Measurements from ENCODE around the gene NAV2.
"Not testable (repeated sequence)": the region's sequence is repeated elsewhere in the genome, so short reads cannot be mapped to it uniquely, and the experiment has no call there.

The NAV2 gene

GRCh38 chr11:20060181-20060580, 347.5 kb downstream of the NAV2 start:
- no peak for DNase-seq (ENCODE audit: low read depth)

DNA sequence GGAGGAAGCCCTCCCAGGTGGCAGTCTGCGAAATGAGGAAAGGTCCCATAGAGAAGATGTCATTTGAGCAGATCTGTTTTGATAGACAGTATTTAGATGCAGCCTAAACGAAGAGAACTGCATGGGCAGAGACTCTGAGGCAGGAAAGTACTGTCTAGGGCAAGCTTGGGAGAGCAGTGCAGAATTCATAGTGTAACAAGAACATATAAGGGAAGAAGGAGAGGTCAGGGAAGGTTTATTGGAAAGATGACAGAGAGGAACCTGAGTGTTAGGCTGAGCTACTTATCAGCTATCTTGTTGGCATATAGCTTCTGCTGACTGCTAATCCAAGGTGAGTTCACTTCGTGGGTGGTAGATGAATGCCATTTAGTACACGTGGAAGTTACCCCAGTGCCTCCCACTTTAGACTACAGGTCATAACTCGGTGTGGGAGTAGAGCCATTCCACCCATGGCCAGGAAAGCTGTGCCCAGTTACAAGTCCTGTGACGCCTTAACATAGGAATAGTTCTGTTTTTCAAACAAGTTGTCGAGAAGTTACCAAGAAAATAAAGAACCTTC, 348.1 kb downstream of the NAV2 start:
- no peak for DNase-seq (ENCODE audit: low read depth)

- DNase-seq (ENCODE audit: low read depth) = no peak
Observed at GRCh38 chr11:20061776-20062175, 349.1 kb downstream of the NAV2 start.

DNA sequence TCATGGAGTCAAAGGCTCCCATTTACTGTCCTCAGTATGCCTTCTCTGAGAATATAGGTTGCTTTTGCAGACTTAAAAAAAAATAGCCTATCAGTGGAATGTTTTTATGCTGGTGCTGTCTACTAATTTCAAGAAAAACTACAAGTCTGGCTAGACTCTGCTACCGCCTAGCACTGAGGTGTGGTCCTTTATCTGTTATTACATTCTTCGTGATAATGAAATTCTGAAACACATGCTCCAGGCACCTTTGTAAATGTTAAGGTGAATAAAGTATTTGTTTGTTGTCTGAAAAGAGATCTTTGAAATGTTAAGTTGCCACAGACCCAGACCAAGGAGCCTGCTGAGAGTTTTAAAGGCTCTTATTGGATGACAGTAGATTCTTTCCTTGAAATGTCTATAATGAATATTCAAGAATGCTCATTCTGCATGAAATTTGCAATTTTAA, 352.3 kb downstream of the NAV2 start:
- no peak for DNase-seq (ENCODE audit: low read depth)

DNA sequence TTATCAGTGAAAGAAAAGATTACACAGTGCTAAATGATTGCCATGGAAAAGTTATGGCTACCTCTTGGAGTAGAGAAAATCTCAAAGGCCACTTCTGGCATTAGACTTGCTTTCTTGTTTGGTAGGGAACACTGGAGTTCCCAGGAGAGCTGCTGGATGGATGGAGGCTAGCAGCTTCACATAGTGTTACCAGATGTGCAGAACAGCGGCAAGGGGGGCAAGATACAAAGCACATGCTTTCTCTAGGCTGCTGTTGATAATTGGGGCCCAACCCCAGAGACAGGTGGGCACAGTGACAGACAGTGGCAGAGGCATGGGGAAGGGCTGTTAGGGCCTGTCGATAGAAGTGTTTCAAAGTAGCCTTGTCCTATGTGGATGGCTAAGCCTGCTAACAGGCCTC, 352.8 kb downstream of the NAV2 start:
- DNase-seq (ENCODE audit: low read depth) = no peak

- no peak for DNase-seq (ENCODE audit: low read depth)
Observed at GRCh38 chr11:20066013-20066782, 353.6 kb downstream of the NAV2 start.

DNA sequence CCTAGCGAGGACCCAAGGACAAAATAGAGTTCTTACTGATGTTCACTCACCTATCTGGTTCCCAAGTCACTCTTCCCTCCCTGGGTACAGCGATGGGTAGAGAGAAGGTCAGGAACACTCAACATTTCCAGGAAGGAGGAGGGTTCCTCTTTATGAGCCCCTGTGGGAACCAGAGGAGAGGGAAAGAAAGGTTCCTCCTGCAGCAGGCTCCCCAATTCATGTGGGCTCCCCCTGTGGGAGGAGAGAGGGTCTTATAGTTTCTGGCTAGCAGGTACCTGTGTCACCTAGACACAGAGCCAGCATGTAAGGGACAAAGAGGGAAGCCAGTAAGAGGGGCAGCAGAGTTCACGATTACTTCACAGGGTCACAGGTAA, 354.1 kb downstream of the NAV2 start:
- no peak for DNase-seq (ENCODE audit: low read depth)

GRCh38 chr11:20067665-20068064, 355.0 kb downstream of the NAV2 start:
- no peak for DNase-seq (ENCODE audit: low read depth)

GRCh38 chr11:20068691-20069090, 356.1 kb downstream of the NAV2 start:
- DNase-seq (ENCODE audit: low read depth) = no peak

- no peak for DNase-seq (ENCODE audit: low read depth)
Observed at GRCh38 chr11:20070459-20070858, 357.8 kb downstream of the NAV2 start.

DNA sequence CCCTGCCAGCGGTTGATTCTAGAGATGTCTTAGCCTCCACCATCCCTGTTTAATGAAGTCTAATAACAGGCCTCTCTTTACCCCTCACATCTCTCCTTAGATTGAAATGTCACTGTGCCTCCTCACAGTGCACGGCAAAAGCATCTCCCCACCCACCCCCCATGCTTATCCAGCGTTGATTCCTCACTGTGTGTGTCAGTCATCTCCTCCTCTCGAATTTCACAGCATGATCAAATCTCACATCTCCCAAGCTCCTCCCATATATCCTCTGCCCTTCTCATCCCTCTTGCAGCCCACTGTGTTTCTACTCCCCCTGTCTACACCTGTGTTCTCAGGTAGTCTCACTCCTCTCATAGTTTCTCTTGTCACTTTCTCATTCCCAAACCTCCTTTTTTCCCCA, 363.0 kb downstream of the NAV2 start:
- DNase-seq (ENCODE audit: low read depth) = no peak

- no peak for DNase-seq (ENCODE audit: low read depth)
Observed at GRCh38 chr11:20078846-20079245, 366.2 kb downstream of the NAV2 start.

- DNase-seq (ENCODE audit: low read depth) = no peak
Observed at GRCh38 chr11:20080032-20080685, 367.5 kb downstream of the NAV2 start.

GRCh38 chr11:20081336-20081735, 368.7 kb downstream of the NAV2 start:
- DNase-seq (ENCODE audit: low read depth) = no peak

DNA sequence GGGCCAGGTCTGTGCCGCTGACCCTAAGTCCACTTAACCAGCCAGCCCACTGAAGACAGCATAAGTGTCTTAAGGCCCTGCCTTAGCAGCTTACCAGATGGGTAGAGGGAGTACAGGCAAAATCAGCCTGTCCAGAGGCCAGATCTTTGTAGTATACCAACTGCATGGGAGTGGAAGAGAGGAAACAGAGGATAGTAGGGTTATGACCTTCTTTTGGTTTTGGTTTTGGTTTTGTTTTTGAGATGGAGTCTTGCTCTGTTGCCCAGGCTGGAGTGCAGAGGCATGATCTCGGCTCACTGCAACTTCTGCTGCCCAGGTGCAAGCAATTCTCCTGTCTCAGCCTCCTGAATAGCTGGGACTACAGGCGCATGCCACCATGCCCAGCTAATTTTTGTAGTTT, 371.2 kb downstream of the NAV2 start:
- not testable (repeated sequence) for DNase-seq (ENCODE audit: low read depth)

- no peak for DNase-seq (ENCODE audit: low read depth)
Observed at GRCh38 chr11:20084921-20085814, 372.5 kb downstream of the NAV2 start.

- no peak for DNase-seq (ENCODE audit: low read depth)
Observed at GRCh38 chr11:20085918-20086317, 373.3 kb downstream of the NAV2 start.

GRCh38 chr11:20087118-20087521, 374.5 kb downstream of the NAV2 start:
- no peak for DNase-seq (ENCODE audit: low read depth)

- no peak for DNase-seq (ENCODE audit: low read depth)
Observed at GRCh38 chr11:20088397-20089225, 376.0 kb downstream of the NAV2 start.

DNA sequence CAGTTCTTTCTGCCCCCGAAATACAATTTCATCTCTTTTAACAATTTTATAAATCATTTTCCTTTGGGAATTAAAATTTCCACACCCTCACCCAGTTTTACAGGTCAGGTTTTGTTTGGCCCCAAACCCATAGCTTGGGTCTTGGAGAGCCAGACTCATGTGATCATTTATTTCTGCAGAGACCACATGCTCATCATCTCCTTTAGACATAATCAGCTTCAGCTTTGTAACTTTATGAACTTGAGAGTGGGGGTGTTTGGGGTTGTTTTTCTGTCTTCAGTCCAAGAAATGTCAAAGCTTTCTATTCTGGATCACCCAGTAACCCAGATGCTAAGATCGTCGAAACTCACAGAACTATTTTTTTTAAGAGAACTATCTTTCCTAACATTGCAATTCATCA, 376.7 kb downstream of the NAV2 start:
- no peak for DNase-seq (ENCODE audit: low read depth)
